GM19351 (cell line): ENCODE data around the gene A1BG.
"Not testable (repeated sequence)": the region's sequence is repeated elsewhere in the genome, so short reads cannot be mapped to it uniquely, and the experiment has no call there.

Source experiments
- ATAC-seq: cut with Tn5 transposase; IDR thresholded peaks from one replicate; pipeline ENCODE4 v1.9.1; 2021; ENCODE audit warnings: mild to moderate bottlenecking, moderate library complexity; ENCODE audit not compliant: unreplicated experiment

The A1BG gene

GRCh38 chr19:58362272-58362994, 9.1 kb upstream of the A1BG start, which contains the start of gene ZNF497:
TSS of gene ZNF497 (minus strand) at chr19:58362751. CDS start at chr19:58357635, 5,116 bp downstream.
- ATAC-seq: peak; percentile 83

- no peak for ATAC-seq
These were observed 8.6 kb upstream of the A1BG start for GRCh38 chr19:58361900-58362271.

DNA sequence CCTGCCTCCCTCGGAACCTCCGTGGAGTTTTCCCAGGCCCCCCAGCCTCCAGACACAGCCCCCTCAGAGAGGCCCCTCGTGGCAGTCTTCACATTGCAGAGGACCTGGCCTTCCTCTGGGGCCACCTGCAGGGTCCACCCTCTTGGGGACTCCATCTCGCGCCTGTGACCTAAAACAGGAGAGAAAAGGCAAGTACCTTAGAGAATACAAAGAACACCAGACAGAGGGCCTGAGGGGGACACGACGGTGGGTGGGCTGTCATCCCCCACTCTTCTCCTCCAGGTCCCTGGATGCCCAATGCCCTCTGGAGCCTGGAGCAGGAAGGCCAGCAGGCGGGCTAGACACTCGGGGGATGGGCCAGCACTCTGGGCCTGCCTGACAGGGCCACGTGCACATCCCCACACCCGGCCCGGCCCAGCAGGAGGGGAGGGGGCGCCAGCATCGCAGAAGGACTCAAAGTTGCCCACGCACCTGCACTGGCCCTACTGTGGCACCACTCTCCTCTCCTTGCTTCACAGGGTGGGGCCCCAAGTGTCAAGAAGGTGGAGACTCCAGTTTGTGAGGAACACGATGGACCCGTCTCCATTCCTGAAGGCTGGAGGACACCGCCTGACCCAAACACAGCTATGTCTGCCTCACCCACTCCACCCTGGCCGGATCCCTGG, 4.3 kb upstream of the A1BG start:
- no peak for ATAC-seq

GRCh38 chr19:58356766-58357480, 3.6 kb upstream of the A1BG start:
- no peak for ATAC-seq

- ATAC-seq: no peak
These were observed 2.8 kb upstream of the A1BG start for GRCh38 chr19:58355908-58356765.

GRCh38 chr19:58355215-58355796, 2.0 kb upstream of the A1BG start:
- ATAC-seq: no peak

DNA sequence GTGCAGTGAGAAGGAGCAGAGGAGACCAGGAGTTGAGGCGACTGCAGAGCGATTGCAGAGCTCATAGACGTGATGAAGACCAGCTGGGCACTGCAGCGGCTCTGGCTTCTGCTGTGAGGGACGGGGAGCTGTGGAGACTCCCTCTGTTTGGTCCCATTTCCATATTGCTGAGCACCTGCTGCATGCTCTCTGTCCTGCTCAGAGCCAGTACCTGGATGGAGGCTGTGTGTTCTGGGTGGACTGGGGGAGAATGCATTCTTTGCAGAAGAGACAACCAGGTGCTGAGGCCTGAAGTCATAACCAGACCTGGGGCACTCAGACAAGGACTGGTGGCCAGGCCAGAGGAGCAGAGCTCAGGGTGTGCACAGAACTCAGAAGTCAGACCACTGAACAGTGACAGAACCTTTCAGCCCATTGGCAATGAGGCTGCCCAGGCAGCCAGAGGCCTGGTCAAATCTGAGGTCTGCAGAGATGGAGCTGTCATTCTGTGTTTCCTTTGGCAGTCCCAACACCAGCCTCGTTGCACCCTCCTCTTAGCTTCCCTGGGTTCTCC, 1.3 kb upstream of the A1BG start:
- no peak for ATAC-seq

DNA sequence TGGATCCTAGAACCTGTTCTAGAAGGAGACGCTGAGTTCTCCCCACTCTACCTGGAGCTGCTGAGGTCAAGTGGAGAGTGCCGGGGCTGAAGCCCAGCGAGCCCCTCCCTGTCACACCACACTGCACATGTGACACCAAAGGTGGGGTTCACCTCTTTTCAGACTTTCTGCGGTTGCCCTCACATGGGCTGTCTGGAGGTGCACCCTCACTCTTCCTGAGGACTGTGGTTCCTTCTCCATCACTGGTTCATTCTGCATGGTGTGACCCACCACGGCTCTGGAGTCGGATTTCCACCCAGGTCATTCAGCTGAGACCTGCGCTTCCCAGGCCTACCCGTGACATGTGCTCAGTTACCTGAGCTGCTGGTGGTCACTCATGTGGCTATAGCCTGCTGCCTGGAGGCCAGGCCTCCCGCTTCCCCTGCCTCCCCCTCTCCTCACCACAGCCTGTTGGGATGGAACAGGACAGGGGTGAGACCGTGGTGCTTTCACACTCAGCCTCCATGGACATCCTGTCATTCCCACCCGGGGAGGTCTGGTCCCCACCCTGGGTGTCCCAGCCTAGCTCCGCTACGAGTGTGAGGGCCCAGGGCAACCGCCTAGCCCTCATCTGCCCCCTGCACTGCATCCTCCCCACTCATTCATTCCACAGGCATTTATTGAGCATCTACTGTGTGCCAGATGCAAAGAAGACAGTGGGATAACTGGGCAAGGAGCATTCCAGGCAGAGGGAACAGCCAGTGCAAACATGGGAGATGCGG, 605 bp upstream of the A1BG start:
- no peak for ATAC-seq

GRCh38 chr19:58351990-58352755, 1.1 kb downstream of the A1BG start:
- ATAC-seq: no peak

GRCh38 chr19:58351558-58351878, 1.8 kb downstream of the A1BG start:
- no peak for ATAC-seq

- no peak for ATAC-seq
These were observed 2.3 kb downstream of the A1BG start for GRCh38 chr19:58350871-58351557.

DNA sequence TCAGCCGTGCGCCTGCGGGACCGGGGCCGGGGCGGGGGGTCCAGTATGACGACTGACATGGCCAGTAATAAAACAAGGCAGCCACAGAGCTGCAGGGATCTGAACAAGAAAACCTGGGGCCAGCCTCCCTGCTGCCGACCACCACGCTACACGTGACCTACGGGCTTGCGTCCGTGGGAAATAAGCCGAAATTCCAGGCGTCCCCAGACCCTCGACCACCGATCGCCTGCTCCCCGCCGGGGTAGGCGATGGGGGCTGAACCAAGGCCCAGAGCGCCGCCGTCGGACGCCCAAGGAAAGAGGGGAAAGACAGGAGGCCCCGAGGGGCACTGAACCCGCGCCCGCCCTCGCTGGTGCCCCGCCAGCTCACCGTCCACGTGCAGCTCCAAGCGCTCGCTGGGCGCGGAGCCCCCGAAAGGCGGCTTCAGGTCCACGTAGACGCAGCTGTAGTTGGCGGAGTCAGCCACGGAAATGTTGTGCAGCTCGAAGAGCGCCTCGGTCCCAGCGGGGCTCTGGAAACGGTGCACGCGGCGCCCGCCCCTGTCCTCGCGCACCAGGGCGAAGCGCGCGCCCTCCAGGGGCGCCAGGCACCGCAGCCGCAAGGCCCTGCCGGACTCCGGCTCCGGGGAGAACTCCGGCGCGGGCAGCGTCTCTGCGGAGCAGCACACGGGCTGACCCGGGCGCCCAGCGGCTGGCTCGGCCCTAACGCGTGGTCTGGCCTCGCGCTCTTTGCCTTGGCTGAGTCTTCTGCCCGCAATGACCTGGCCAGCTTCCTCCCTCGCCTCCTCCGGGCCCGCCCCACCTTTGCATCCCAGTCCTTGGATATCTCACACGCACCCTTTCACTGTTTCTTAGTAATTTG, 3.1 kb downstream of the A1BG start:
- ATAC-seq: no peak

DNA sequence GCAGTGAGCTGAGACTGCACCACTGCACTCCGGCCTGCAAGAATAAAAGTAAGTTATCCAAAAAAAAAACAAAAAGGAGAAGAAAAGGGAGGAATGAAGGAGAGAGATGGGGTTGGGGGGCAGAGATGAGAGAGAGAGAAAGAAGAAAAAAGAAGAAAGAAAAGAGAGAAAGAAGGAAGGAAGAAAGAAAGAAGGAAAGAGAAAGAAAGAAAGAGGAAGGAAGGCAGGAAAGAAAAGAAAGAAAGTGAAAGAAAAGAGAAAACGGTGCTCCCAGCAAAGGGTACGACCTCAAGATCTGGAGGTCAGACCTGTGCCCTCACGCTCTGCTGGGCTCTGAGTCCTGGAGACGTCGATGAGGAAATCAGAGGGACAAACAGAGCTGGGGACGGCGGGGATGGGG, 3.7 kb downstream of the A1BG start:
- no peak for ATAC-seq

DNA sequence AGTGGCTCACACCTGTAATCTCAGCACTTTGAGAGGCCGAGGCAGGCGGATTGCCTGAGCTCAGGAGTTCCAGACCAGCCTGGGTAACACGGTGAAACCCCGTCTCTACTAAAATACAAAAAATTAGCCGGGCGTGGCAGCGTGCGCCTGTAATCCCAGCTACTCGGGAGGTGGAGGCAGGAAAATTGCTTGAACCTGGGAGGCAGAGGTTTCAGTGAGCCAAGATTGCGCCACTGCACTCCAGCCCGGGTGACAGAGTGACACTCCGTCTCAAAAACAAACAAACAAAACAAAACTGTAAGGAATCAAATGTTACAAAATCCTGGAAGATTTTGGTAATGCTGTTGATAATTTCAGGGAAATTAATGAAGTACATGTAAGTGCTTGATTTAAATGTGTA, 5.2 kb downstream of the A1BG start:
- ATAC-seq: not testable (repeated sequence)

DNA sequence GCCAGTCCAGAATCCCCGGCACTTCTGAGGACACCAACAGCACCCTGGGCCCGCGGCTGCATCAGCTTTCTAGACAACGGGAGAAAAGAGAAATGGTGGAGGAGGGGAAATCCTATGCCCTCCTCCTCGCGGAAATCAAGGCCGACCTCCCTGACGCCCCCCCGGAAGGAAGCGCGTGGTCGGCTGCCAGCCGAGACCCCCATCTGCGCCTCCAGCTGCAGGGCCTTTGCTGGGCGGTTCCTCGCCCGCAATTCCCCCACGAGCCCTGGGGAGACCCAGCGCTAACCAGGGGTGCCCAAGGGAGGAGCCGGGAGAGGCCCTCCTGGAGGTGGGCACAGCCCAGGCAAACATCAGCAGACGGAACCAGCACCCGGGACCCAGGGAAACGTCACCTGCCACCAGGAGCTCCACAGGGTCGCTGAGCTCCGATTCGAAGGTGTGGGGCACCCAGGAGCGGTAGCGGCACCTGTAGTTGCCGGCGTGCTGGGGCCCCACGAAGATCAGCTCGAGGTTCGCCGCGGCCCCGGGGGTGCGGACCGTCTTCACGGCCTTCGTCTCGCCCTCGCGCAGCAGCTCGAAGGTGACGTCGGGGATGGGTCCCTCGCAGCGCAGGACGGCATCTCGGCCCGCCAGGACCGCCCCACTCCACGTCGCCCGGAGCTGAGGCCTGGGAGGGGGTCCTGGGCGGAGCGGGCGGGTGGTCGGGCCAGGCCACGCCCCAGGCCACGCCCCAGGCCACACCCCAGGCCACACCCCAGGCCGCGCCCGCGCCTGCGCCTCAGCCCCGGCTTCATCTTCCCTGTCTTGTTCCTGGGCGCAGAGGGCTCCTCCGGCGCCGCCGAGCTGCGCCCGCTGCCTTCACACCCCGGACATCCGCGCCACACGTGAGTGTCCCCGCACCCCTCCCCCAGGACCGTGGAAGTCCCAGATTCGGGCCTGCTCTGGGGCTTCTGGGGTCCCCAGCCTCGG, 6.0 kb downstream of the A1BG start:
- ATAC-seq: peak; percentile 88

DNA sequence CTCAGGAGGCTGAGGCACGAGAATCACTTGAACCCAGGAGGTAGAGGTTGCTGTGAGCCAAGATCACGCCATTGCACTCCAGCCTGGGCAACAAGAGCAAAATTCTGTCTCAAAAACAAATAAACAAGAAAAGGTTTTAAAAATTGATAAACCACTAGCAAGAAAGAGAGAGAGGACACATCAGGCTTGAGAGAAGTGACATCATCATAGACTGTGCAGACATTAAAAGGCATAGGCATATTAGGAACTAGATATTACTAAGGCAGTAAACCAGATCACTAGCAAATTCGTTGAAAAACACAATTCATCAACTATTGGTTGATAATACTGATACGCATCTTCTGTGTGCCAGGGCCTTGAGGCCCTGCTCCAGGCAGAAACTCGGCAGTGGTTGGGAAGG, 7.7 kb downstream of the A1BG start:
- no peak for ATAC-seq
